Endothelial cell of umbilical vein (primary cell): ENCODE data around the gene UBE2Q1. TPM values are rescaled to one million over a fixed set of nuclear protein-coding genes. Genes with fewer than 3 reads are reported as not detected.

Source experiments
- BruUV-seq: library from RNA; stranded (reverse); fragments of 400-500 nt; replicated peaks from 2 replicates; lab custom pipeline; 2021; lab: Mats Ljungman, UMichigan
- CTCF ChIA-PET: fragments of 300-600, 350-600 bp; sonication (Branson Sonifier 250); formaldehyde crosslinking; loops from one replicate; lab custom pipeline; 2021; ENCODE audit warnings: antibody characterized with exemption, inconsistent platforms; lab: Charles Lee
- POLR2A ChIA-PET: fragments of 300-600, 350-600 bp; sonication (Branson Sonifier 250); formaldehyde crosslinking; loops from one replicate; lab custom pipeline; 2021; ENCODE audit warnings: antibody characterized with exemption, inconsistent platforms; lab: Charles Lee
- DNase-seq: peaks from one replicate; pipeline ENCODE4 v3.0.0-alpha.2; 2011; ENCODE audit warnings: low read depth, low spot score
- FAIRE-seq: peaks from 2 replicates; lab custom pipeline; 2011; peaks lifted over from hg19 to GRCh38; lab: Jason Lieb, UNC
- H2AFZ ChIP-seq: 2 replicates; pipeline ENCODE4 v1.6.0; 2012; ENCODE audit warnings: low read depth, low read length, control low read depth, inconsistent platforms
- H3K27ac ChIP-seq: 2 replicates; pipeline ENCODE4 v1.5.1; 2011; ENCODE audit warnings: low read depth, mild to moderate bottlenecking, control low read depth, low read length, moderate library complexity; ENCODE audit not compliant: insufficient read depth
- H3K27me3 ChIP-seq, 2 experiments: 2 replicates each; pipeline versions ENCODE4 v1.6.0 to v1.6.1; 2011; ENCODE audit warnings: low read length in 2 of 2, mixed read lengths in 1 of 2; ENCODE audit not compliant: control insufficient read depth in 2 of 2, insufficient read depth in 2 of 2
- H3K36me3 ChIP-seq, 2 experiments: 2 replicates in 1 of 2; 3 replicates in 1 of 2; pipeline ENCODE4 v1.5.1; 2011; ENCODE audit warnings: low read length in 2 of 2, mild to moderate bottlenecking in 1 of 2, moderate library complexity in 1 of 2; ENCODE audit not compliant: control insufficient read depth in 2 of 2, insufficient read depth in 2 of 2; ENCODE audit errors: extremely low read depth in 1 of 2
- H3K4me1 ChIP-seq: 3 replicates; pipeline ENCODE4 v1.5.1; 2011; ENCODE audit warnings: mild to moderate bottlenecking, low read length; ENCODE audit not compliant: control insufficient read depth, insufficient read depth; ENCODE audit errors: extremely low read depth
- H3K4me2 ChIP-seq: 2 replicates; pipeline ENCODE4 v1.6.1; 2011; ENCODE audit warnings: low read length, control low read depth, mixed read lengths; ENCODE audit not compliant: insufficient read depth
- H3K4me3 ChIP-seq, 3 experiments: fragments of 200-600 bp in 1 of 3; sonication (generic), shearing (Covaris generic) in 1 of 3; replicated peaks in 1 of 3; 2 replicates each; pipeline ENCODE4 v1.5.1; 2011 to 2016; ENCODE audit warnings: control low read depth in 3 of 3, low read length in 3 of 3, mild to moderate bottlenecking in 2 of 3, inconsistent platforms in 1 of 3, low read depth in 1 of 3, moderate library complexity in 1 of 3; ENCODE audit not compliant: insufficient read depth in 1 of 3
- H3K79me2 ChIP-seq: 2 replicates; pipeline ENCODE4 v1.6.0; 2012; ENCODE audit warnings: low read length, inconsistent platforms; ENCODE audit not compliant: control insufficient read depth, insufficient read depth
- H3K9ac ChIP-seq: replicated peaks from 2 replicates; pipeline ENCODE3; 2011; ENCODE audit warnings: low read length, control low read depth; ENCODE audit not compliant: insufficient read depth; ENCODE audit errors: extremely low read depth
- H3K9me1 ChIP-seq: replicated peaks from 3 replicates; pipeline ENCODE4 v1.6.0; 2011; ENCODE audit warnings: mild to moderate bottlenecking, low read length; ENCODE audit not compliant: control insufficient read depth, insufficient read depth; ENCODE audit errors: extremely low read depth
- H3K9me3 ChIP-seq: replicated peaks from 2 replicates; pipeline ENCODE4 v1.5.1; 2012; ENCODE audit warnings: low read length, inconsistent platforms; ENCODE audit not compliant: control insufficient read depth, insufficient read depth
- H4K20me1 ChIP-seq: replicated peaks from 2 replicates; pipeline ENCODE3; 2011; ENCODE audit warnings: mild to moderate bottlenecking, low read length; ENCODE audit not compliant: control insufficient read depth, insufficient read depth; ENCODE audit errors: extremely low read depth
- EZH2 ChIP-seq: IDR thresholded peaks from 2 replicates; pipeline ENCODE4 v1.6.1; 2012; ENCODE audit warnings: borderline replicate concordance, low read depth, mild to moderate bottlenecking, moderate library complexity, low read length, inconsistent platforms; ENCODE audit not compliant: severe bottlenecking
- FOS ChIP-seq: IDR thresholded peaks from 2 replicates; pipeline ENCODE4 v1.6.1; 2011; ENCODE audit warnings: mild to moderate bottlenecking, low read length, moderate library complexity, borderline replicate concordance; ENCODE audit not compliant: insufficient read depth
- GATA2 ChIP-seq: IDR thresholded peaks from 2 replicates; pipeline ENCODE4 v1.7.0; 2011; ENCODE audit warnings: low read depth, mild to moderate bottlenecking, moderate library complexity, mixed read lengths, low read length; ENCODE audit not compliant: insufficient read length, insufficient read depth
- JUN ChIP-seq: IDR thresholded peaks from 2 replicates; pipeline ENCODE4 v1.6.1; 2011; ENCODE audit warnings: borderline replicate concordance, low read depth; ENCODE audit not compliant: insufficient read length, insufficient read depth
- MYC ChIP-seq: IDR thresholded peaks from one replicate; pipeline ENCODE4 v1.6.1; 2011; ENCODE audit warnings: mild to moderate bottlenecking, low read depth, low read length
- POLR2A ChIP-seq: IDR thresholded peaks from 2 replicates; pipeline ENCODE4 v1.6.1; 2012; ENCODE audit warnings: low read depth, mild to moderate bottlenecking, control low read depth, low read length
- POLR2AphosphoS5 ChIP-seq: IDR thresholded peaks from 2 replicates; pipeline ENCODE4 v1.6.1; 2012; ENCODE audit warnings: low read depth, mild to moderate bottlenecking, control low read depth, low read length, moderate library complexity; ENCODE audit not compliant: insufficient read depth
- dilution Hi-C: fragments of 300-500 bp; cut with MboI; formaldehyde crosslinking; loops from one replicate; pipeline ENCODE4 v1.15.0; 2019; ENCODE audit warnings: low sequenced_read_pairs; ENCODE audit not compliant: extremely low pct_ligation_motif_present
- intact Hi-C: fragments of 100-400 bp; cut with micrococcal nuclease; formaldehyde crosslinking; loops from one replicate; pipeline ENCODE4 v1.10.0; 2022
- polyA plus RNA-seq, 4 experiments: library from polyadenylated mRNA; depleted of rRNA in 3 of 4; stranded (reverse) in 3 of 4; unstranded in 1 of 4; fragments of >200 nt; gene quantifications; 2 replicates each; pipeline versions ENCODE4 v1.2.1 to v1.2.3, GENCODE V29; 2011 to 2012; ENCODE audit warnings: missing spikeins in 1 of 4
- total RNA-seq: library from RNA; stranded (reverse); gene quantifications from 2 replicates; pipeline ENCODE4 v1.2.3, GENCODE V29; 2021
- TF ChIP-seq, protein P1 (sequence below), 2 donors: IDR thresholded peaks; 1 replicate in 1 of 2; 2 replicates in 1 of 2; pipeline ENCODE4 v1.5.1; 2011; ENCODE audit warnings: low read length in 2 of 2, mild to moderate bottlenecking in 2 of 2, moderate library complexity in 2 of 2, control low read depth in 1 of 2, inconsistent platforms in 1 of 2, low read depth in 1 of 2; ENCODE audit not compliant: insufficient read depth in 1 of 2; ENCODE audit errors: extremely low read depth in 1 of 2
- TF ChIP-seq, protein P2 (sequence below): IDR thresholded peaks from 2 replicates; pipeline ENCODE4 v1.6.1; 2011; ENCODE audit not compliant: insufficient read depth, insufficient read length

Gene UBE2Q1
- total and polyA plus RNA-seq, 2 donors (not counting 3 experiments of a cell fraction or from before 2014, with no cell fraction given): 16.5 to 85.4 TPM

DNA sequence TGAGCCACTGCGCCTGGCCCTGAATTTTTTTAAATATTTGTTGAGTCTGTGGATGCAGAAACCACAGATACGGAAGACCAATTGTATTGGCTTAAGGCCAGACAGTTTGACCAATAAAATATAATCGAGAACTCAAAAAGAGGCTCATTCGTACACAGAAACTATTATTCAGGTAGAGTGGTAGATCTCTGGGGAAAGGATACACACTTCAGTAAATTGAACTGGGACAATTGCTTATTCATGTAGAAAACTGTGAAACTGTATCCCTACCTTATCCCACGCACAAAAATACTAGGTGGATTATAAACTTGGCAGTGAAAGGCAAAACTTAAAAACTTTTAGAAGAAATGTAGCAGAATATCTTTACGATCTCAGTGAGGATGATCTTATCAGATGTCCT, 31.3 kb downstream of the UBE2Q1 start:
- H3K9me3 ChIP-seq: no peaks in the 10 kb centered on the region
- no peak for DNase-seq
- no peak overlapping the region for H3K9ac ChIP-seq
- no peak for FAIRE-seq
- dilution Hi-C loops: no loop called here
- TF ChIP-seq POLR2AphosphoS5 (no peak), EZH2 (no peak), FOS (no peak), GATA2 (no peak), POLR2A (no peak), JUN (no peak), MYC (no peak)
- TF ChIP-seq, protein P1, sequence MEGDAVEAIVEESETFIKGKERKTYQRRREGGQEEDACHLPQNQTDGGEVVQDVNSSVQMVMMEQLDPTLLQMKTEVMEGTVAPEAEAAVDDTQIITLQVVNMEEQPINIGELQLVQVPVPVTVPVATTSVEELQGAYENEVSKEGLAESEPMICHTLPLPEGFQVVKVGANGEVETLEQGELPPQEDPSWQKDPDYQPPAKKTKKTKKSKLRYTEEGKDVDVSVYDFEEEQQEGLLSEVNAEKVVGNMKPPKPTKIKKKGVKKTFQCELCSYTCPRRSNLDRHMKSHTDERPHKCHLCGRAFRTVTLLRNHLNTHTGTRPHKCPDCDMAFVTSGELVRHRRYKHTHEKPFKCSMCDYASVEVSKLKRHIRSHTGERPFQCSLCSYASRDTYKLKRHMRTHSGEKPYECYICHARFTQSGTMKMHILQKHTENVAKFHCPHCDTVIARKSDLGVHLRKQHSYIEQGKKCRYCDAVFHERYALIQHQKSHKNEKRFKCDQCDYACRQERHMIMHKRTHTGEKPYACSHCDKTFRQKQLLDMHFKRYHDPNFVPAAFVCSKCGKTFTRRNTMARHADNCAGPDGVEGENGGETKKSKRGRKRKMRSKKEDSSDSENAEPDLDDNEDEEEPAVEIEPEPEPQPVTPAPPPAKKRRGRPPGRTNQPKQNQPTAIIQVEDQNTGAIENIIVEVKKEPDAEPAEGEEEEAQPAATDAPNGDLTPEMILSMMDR (IDR thresholded peaks at IDR 0.05; ENCODE audit: extremely low read depth in 1 of 2, insufficient read depth in 1 of 2, low read depth in 1 of 2, low read length in 2 of 2): no peak
- TF ChIP-seq, protein P2, sequence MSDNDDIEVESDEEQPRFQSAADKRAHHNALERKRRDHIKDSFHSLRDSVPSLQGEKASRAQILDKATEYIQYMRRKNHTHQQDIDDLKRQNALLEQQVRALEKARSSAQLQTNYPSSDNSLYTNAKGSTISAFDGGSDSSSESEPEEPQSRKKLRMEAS: no peak
- no peaks in the 10 kb centered on the region for H3K36me3 ChIP-seq
- CTCF ChIA-PET: no interaction called here
- no peak overlapping the region for H3K27ac ChIP-seq
- H2AFZ ChIP-seq: no peak overlapping the region
- H3K27me3 ChIP-seq: no peaks in the 10 kb centered on the region
- H3K4me1 ChIP-seq: peaks cover under 1% of the 10 kb centered on the region
- no peak overlapping the region for H3K4me3 ChIP-seq
- no peak overlapping the region for H3K4me2 ChIP-seq
- intact Hi-C loops: no loop called here
- no peaks in the 10 kb centered on the region for H3K9me1 ChIP-seq
- POLR2A ChIA-PET: no interaction called here
- H3K79me2 ChIP-seq: no peaks in the 10 kb centered on the region
- H4K20me1 ChIP-seq: no peaks in the 10 kb centered on the region
- no TSS peak for BruUV-seq
